Endothelial cell of umbilical vein (primary cell): ENCODE measurements around the gene OASL. TPM values are rescaled to one million over a fixed set of nuclear protein-coding genes. Genes with fewer than 3 reads are reported as not detected.

ENCODE experiments used
- BruUV-seq: library from RNA; stranded (reverse); fragments of 400-500 nt; replicated peaks from 2 replicates; lab custom pipeline; 2021; lab: Mats Ljungman, UMichigan
- CTCF ChIA-PET: fragments of 300-600, 350-600 bp; sonication (Branson Sonifier 250); formaldehyde crosslinking; loops from one replicate; lab custom pipeline; 2021; ENCODE audit warnings: antibody characterized with exemption, inconsistent platforms; lab: Charles Lee
- POLR2A ChIA-PET: fragments of 300-600, 350-600 bp; sonication (Branson Sonifier 250); formaldehyde crosslinking; loops from one replicate; lab custom pipeline; 2021; ENCODE audit warnings: antibody characterized with exemption, inconsistent platforms; lab: Charles Lee
- DNase-seq: peaks from one replicate; pipeline ENCODE4 v3.0.0-alpha.2; 2011; ENCODE audit warnings: low read depth, low spot score
- FAIRE-seq: peaks from 2 replicates; lab custom pipeline; 2011; peaks lifted over from hg19 to GRCh38; lab: Jason Lieb, UNC
- H2AFZ ChIP-seq: 2 replicates; pipeline ENCODE4 v1.6.0; 2012; ENCODE audit warnings: low read depth, low read length, control low read depth, inconsistent platforms
- H3K27ac ChIP-seq: 2 replicates; pipeline ENCODE4 v1.5.1; 2011; ENCODE audit warnings: low read depth, mild to moderate bottlenecking, control low read depth, low read length, moderate library complexity; ENCODE audit not compliant: insufficient read depth
- H3K27me3 ChIP-seq, 2 experiments: 2 replicates each; pipeline versions ENCODE4 v1.6.0 to v1.6.1; 2011; ENCODE audit warnings: low read length in 2 of 2, mixed read lengths in 1 of 2; ENCODE audit not compliant: control insufficient read depth in 2 of 2, insufficient read depth in 2 of 2
- H3K36me3 ChIP-seq, 2 experiments: 2 replicates in 1 of 2; 3 replicates in 1 of 2; pipeline ENCODE4 v1.5.1; 2011; ENCODE audit warnings: low read length in 2 of 2, mild to moderate bottlenecking in 1 of 2, moderate library complexity in 1 of 2; ENCODE audit not compliant: control insufficient read depth in 2 of 2, insufficient read depth in 2 of 2; ENCODE audit errors: extremely low read depth in 1 of 2
- H3K4me1 ChIP-seq: 3 replicates; pipeline ENCODE4 v1.5.1; 2011; ENCODE audit warnings: mild to moderate bottlenecking, low read length; ENCODE audit not compliant: control insufficient read depth, insufficient read depth; ENCODE audit errors: extremely low read depth
- H3K4me2 ChIP-seq: 2 replicates; pipeline ENCODE4 v1.6.1; 2011; ENCODE audit warnings: low read length, control low read depth, mixed read lengths; ENCODE audit not compliant: insufficient read depth
- H3K4me3 ChIP-seq, 3 experiments: fragments of 200-600 bp in 1 of 3; sonication (generic), shearing (Covaris generic) in 1 of 3; replicated peaks in 1 of 3; 2 replicates each; pipeline ENCODE4 v1.5.1; 2011 to 2016; ENCODE audit warnings: control low read depth in 3 of 3, low read length in 3 of 3, mild to moderate bottlenecking in 2 of 3, inconsistent platforms in 1 of 3, low read depth in 1 of 3, moderate library complexity in 1 of 3; ENCODE audit not compliant: insufficient read depth in 1 of 3
- H3K79me2 ChIP-seq: 2 replicates; pipeline ENCODE4 v1.6.0; 2012; ENCODE audit warnings: low read length, inconsistent platforms; ENCODE audit not compliant: control insufficient read depth, insufficient read depth
- H3K9ac ChIP-seq: replicated peaks from 2 replicates; pipeline ENCODE3; 2011; ENCODE audit warnings: low read length, control low read depth; ENCODE audit not compliant: insufficient read depth; ENCODE audit errors: extremely low read depth
- H3K9me1 ChIP-seq: replicated peaks from 3 replicates; pipeline ENCODE4 v1.6.0; 2011; ENCODE audit warnings: mild to moderate bottlenecking, low read length; ENCODE audit not compliant: control insufficient read depth, insufficient read depth; ENCODE audit errors: extremely low read depth
- H3K9me3 ChIP-seq: replicated peaks from 2 replicates; pipeline ENCODE4 v1.5.1; 2012; ENCODE audit warnings: low read length, inconsistent platforms; ENCODE audit not compliant: control insufficient read depth, insufficient read depth
- H4K20me1 ChIP-seq: replicated peaks from 2 replicates; pipeline ENCODE3; 2011; ENCODE audit warnings: mild to moderate bottlenecking, low read length; ENCODE audit not compliant: control insufficient read depth, insufficient read depth; ENCODE audit errors: extremely low read depth
- CTCF ChIP-seq, 2 donors: IDR thresholded peaks; 1 replicate in 1 of 2; 2 replicates in 1 of 2; pipeline ENCODE4 v1.5.1; 2011; ENCODE audit warnings: low read length in 2 of 2, mild to moderate bottlenecking in 2 of 2, moderate library complexity in 2 of 2, control low read depth in 1 of 2, inconsistent platforms in 1 of 2, low read depth in 1 of 2; ENCODE audit not compliant: insufficient read depth in 1 of 2; ENCODE audit errors: extremely low read depth in 1 of 2
- EZH2 ChIP-seq: IDR thresholded peaks from 2 replicates; pipeline ENCODE4 v1.6.1; 2012; ENCODE audit warnings: borderline replicate concordance, low read depth, mild to moderate bottlenecking, moderate library complexity, low read length, inconsistent platforms; ENCODE audit not compliant: severe bottlenecking
- FOS ChIP-seq: IDR thresholded peaks from 2 replicates; pipeline ENCODE4 v1.6.1; 2011; ENCODE audit warnings: mild to moderate bottlenecking, low read length, moderate library complexity, borderline replicate concordance; ENCODE audit not compliant: insufficient read depth
- GATA2 ChIP-seq: IDR thresholded peaks from 2 replicates; pipeline ENCODE4 v1.7.0; 2011; ENCODE audit warnings: low read depth, mild to moderate bottlenecking, moderate library complexity, mixed read lengths, low read length; ENCODE audit not compliant: insufficient read length, insufficient read depth
- JUN ChIP-seq: IDR thresholded peaks from 2 replicates; pipeline ENCODE4 v1.6.1; 2011; ENCODE audit warnings: borderline replicate concordance, low read depth; ENCODE audit not compliant: insufficient read length, insufficient read depth
- MYC ChIP-seq: IDR thresholded peaks from one replicate; pipeline ENCODE4 v1.6.1; 2011; ENCODE audit warnings: mild to moderate bottlenecking, low read depth, low read length
- POLR2A ChIP-seq: IDR thresholded peaks from 2 replicates; pipeline ENCODE4 v1.6.1; 2012; ENCODE audit warnings: low read depth, mild to moderate bottlenecking, control low read depth, low read length
- POLR2AphosphoS5 ChIP-seq: IDR thresholded peaks from 2 replicates; pipeline ENCODE4 v1.6.1; 2012; ENCODE audit warnings: low read depth, mild to moderate bottlenecking, control low read depth, low read length, moderate library complexity; ENCODE audit not compliant: insufficient read depth
- dilution Hi-C: fragments of 300-500 bp; cut with MboI; formaldehyde crosslinking; loops from one replicate; pipeline ENCODE4 v1.15.0; 2019; ENCODE audit warnings: low sequenced_read_pairs; ENCODE audit not compliant: extremely low pct_ligation_motif_present
- intact Hi-C: fragments of 100-400 bp; cut with micrococcal nuclease; formaldehyde crosslinking; loops from one replicate; pipeline ENCODE4 v1.10.0; 2022
- polyA plus RNA-seq, 4 experiments: library from polyadenylated mRNA; depleted of rRNA in 3 of 4; stranded (reverse) in 3 of 4; unstranded in 1 of 4; fragments of >200 nt; gene quantifications; 2 replicates each; pipeline versions ENCODE4 v1.2.1 to v1.2.3, GENCODE V29; 2011 to 2012; ENCODE audit warnings: missing spikeins in 1 of 4
- total RNA-seq: library from RNA; stranded (reverse); gene quantifications from 2 replicates; pipeline ENCODE4 v1.2.3, GENCODE V29; 2021
- TF ChIP-seq, protein P1 (sequence below): IDR thresholded peaks from 2 replicates; pipeline ENCODE4 v1.6.1; 2011; ENCODE audit not compliant: insufficient read depth, insufficient read length

OASL gene
- total and polyA plus RNA-seq, 2 donors (not counting 3 experiments of a cell fraction or from before 2014, with no cell fraction given): 0.17 to 0.33 TPM

- no peaks in the 10 kb centered on the region for H3K79me2 ChIP-seq
- H3K27me3 ChIP-seq: peaks cover under 1 to 8% of the 10 kb centered on the region in 2 experiments
- H3K9me1 ChIP-seq: no peaks in the 10 kb centered on the region
- FAIRE-seq (no peak), DNase-seq (no peak)
- H3K4me3 ChIP-seq: no peak overlapping the region
- H4K20me1 ChIP-seq: no peaks in the 10 kb centered on the region
- no peak for TF ChIP-seq GATA2
- TF ChIP-seq CTCF (IDR thresholded peaks at IDR 0.05; ENCODE audit: extremely low read depth in 1 of 2, insufficient read depth in 1 of 2, low read depth in 1 of 2, low read length in 2 of 2): no peak
- TF ChIP-seq EZH2: no peak
- no peak for TF ChIP-seq POLR2AphosphoS5
- TF ChIP-seq FOS: no peak
- TF ChIP-seq, protein P1, sequence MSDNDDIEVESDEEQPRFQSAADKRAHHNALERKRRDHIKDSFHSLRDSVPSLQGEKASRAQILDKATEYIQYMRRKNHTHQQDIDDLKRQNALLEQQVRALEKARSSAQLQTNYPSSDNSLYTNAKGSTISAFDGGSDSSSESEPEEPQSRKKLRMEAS: no peak
- TF ChIP-seq JUN: no peak
- no peak for TF ChIP-seq POLR2A
- TF ChIP-seq MYC: no peak
- no peaks in the 10 kb centered on the region for H3K9me3 ChIP-seq
- no peaks in the 10 kb centered on the region for H3K36me3 ChIP-seq
- intact Hi-C loops (no loop called here), dilution Hi-C loops (no loop called here)
- no peaks in the 10 kb centered on the region for H3K4me1 ChIP-seq
- ChIA-PET POLR2A (no interaction called here), CTCF (no interaction called here)
- H3K9ac ChIP-seq: no peak overlapping the region
- no peak overlapping the region for H2AFZ ChIP-seq
- no TSS peak for BruUV-seq
- H3K4me2 ChIP-seq: no peak overlapping the region
- H3K27ac ChIP-seq: no peak overlapping the region
These were observed 44.3 kb downstream of the OASL start for GRCh38 chr12:120994589-120995337.
